NOMO-1 treated with dmso at 0.1 percent for 144 hours (cell line): ENCODE measurements around the gene PLPP1.
A peak's percentile ranks its signal among the peaks of the same experiment; 100 is the strongest.

Experiments
- DNase-seq: peaks from one replicate; lab custom pipeline; 2025; ENCODE audit not compliant: unreplicated experiment; lab: John Stamatoyannopoulos, UW

PLPP1 gene

GRCh38 chr5:55411876-55412275 is 122.9 kb downstream of the PLPP1 start:
- peak; percentile 55 for DNase-seq

- DNase-seq = peak; percentile 43
Measured at GRCh38 chr5:55410845-55411244, 123.9 kb downstream of the PLPP1 start.

- no peak for DNase-seq
Measured at GRCh38 chr5:55409775-55410174, 125.0 kb downstream of the PLPP1 start.

- no peak for DNase-seq
Measured at GRCh38 chr5:55407984-55408383, 126.8 kb downstream of the PLPP1 start.

- no peak for DNase-seq
Measured at GRCh38 chr5:55407059-55407684, 127.6 kb downstream of the PLPP1 start.

- DNase-seq = no peak
Measured at GRCh38 chr5:55406292-55406691, 128.5 kb downstream of the PLPP1 start.

GRCh38 chr5:55402199-55402598 is 132.6 kb downstream of the PLPP1 start:
- no peak for DNase-seq

GRCh38 chr5:55393501-55394175 is 141.1 kb downstream of the PLPP1 start:
- DNase-seq = no peak

- DNase-seq = no peak
Measured at GRCh38 chr5:55392669-55393068, 142.1 kb downstream of the PLPP1 start.

- no peak for DNase-seq
Measured at GRCh38 chr5:55391707-55392106, 143.1 kb downstream of the PLPP1 start.

GRCh38 chr5:55387865-55388264 is 146.9 kb downstream of the PLPP1 start:
- no peak for DNase-seq

- no peak for DNase-seq
Measured at GRCh38 chr5:55386356-55386755, 148.4 kb downstream of the PLPP1 start.

- DNase-seq = no peak
Measured at GRCh38 chr5:55385846-55386245, 148.9 kb downstream of the PLPP1 start.

- no peak for DNase-seq
Measured at GRCh38 chr5:55385227-55385626, 149.5 kb downstream of the PLPP1 start.

GRCh38 chr5:55384072-55384471 is 150.7 kb downstream of the PLPP1 start:
- no peak for DNase-seq

GRCh38 chr5:55383254-55383653 is 151.5 kb downstream of the PLPP1 start:
- DNase-seq = no peak

GRCh38 chr5:55377810-55378209 is 157.0 kb downstream of the PLPP1 start:
- DNase-seq = no peak
